ENCODE results near the gene MRPL49. TPM values are rescaled to one million over a fixed set of nuclear protein-coding genes. Genes with fewer than 3 reads are reported as not detected.
A peak's percentile ranks its signal among the peaks of the same experiment; 100 is the strongest.

Gene MRPL49
- total and polyA plus RNA-seq, 2 of the 13 experiments (the other 11 are each of a cell fraction or from before 2014, with no cell fraction given) = 39.2 to 53.3 TPM

DNA sequence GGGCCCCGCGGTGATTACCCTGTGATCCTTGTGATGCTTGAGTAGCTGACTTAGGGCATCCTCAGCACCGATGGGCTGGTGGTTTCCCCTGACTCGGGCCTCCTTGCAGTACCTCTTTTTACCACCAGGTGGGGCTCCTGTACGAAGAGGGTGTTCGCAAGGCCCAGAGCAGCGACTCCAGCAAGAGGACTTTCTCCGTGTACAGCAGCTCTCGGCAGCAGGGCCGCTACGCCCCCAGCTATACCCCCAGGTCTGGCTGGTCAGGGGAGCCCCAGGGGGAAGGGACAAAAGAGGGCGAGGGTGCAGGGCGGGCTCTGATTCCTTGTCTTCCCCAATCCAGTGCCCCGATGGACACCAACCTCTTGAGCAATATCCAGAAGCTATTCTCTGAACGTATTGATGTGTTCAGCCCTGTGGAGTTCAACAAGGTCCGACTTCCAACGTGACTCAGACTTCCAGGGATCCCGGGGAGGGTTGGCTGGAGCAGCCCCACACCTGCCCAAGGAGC lies 11.7 kb upstream of the MRPL49 start (continued):
- no peak for TF ChIP-seq ARID3A (IDR thresholded peaks at IDR 0.05; ENCODE audit: low read depth, low read length)
- TF ChIP-seq ZNF180 (CRISPR knock-in tag; IDR thresholded peaks at IDR 0.05; ENCODE audit: borderline replicate concordance, low read depth) = no peak
- TF ChIP-seq ZNF382 (CRISPR knock-in tag; IDR thresholded peaks at IDR 0.05; ENCODE audit: borderline replicate concordance) = no peak
- TF ChIP-seq ZNF30 (CRISPR knock-in tag; IDR thresholded peaks at IDR 0.05) = no peak
- TF ChIP-seq ZNF44 (CRISPR knock-in tag; IDR thresholded peaks at IDR 0.05) = no peak
- no peak for TF ChIP-seq ZNF264 (CRISPR knock-in tag; IDR thresholded peaks at IDR 0.05)
- TF ChIP-seq RFX1 (IDR thresholded peaks at IDR 0.05) = no peak
- TF ChIP-seq, protein P1, sequence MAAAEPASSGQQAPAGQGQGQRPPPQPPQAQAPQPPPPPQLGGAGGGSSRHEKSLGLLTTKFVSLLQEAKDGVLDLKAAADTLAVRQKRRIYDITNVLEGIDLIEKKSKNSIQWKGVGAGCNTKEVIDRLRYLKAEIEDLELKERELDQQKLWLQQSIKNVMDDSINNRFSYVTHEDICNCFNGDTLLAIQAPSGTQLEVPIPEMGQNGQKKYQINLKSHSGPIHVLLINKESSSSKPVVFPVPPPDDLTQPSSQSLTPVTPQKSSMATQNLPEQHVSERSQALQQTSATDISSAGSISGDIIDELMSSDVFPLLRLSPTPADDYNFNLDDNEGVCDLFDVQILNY (CRISPR knock-in tag; conservative IDR thresholded peaks at IDR 0.05) = no peak
- TF ChIP-seq NFE2L1 (CRISPR knock-in tag; IDR thresholded peaks at IDR 0.05; ENCODE audit: borderline replicate concordance) = no peak
- no peak for TF ChIP-seq ZNF792 (CRISPR knock-in tag; IDR thresholded peaks at IDR 0.05)
- no peak for TF ChIP-seq SNRNP70 (IDR thresholded peaks at IDR 0.05; ENCODE audit: low read depth, low read length)
- TF ChIP-seq YY1 (IDR thresholded peaks at IDR 0.05; ENCODE audit: insufficient read depth, insufficient replicate concordance, low read depth, low read length) = peak; percentile 29
- TF ChIP-seq ZFP36L2 (CRISPR knock-in tag; IDR thresholded peaks at IDR 0.05) = no peak
- TF ChIP-seq GTF3A (CRISPR knock-in tag; conservative IDR thresholded peaks at IDR 0.05) = no peak
- no peak for TF ChIP-seq SP140L (CRISPR knock-in tag; IDR thresholded peaks at IDR 0.05; ENCODE audit: borderline replicate concordance)
- TF ChIP-seq MAFF (IDR thresholded peaks at IDR 0.05; ENCODE audit: low read depth, low read length) = no peak
- no peak for TF ChIP-seq MYNN (CRISPR knock-in tag; IDR thresholded peaks at IDR 0.05; ENCODE audit: low read depth)
- no peak for TF ChIP-seq ATM (IDR thresholded peaks at IDR 0.05; ENCODE audit: borderline replicate concordance)
- TF ChIP-seq TCF7 (IDR thresholded peaks at IDR 0.05; ENCODE audit: low read depth) = no peak
- TF ChIP-seq ATF7-NPFF (CRISPR knock-in tag; IDR thresholded peaks at IDR 0.05; ENCODE audit: low read depth) = no peak
- TF ChIP-seq ZNF737 (CRISPR knock-in tag; IDR thresholded peaks at IDR 0.05; ENCODE audit: borderline replicate concordance) = no peak
- TF ChIP-seq ZBTB42 (CRISPR knock-in tag; IDR thresholded peaks at IDR 0.05) = no peak
- no peak for TF ChIP-seq CREM (IDR thresholded peaks at IDR 0.05)
- no peak for TF ChIP-seq CREM (CRISPR knock-in tag; IDR thresholded peaks at IDR 0.05)
- TF ChIP-seq HOXD1 (CRISPR knock-in tag; IDR thresholded peaks at IDR 0.05) = no peak
- no peak for TF ChIP-seq POGK (CRISPR knock-in tag; conservative IDR thresholded peaks at IDR 0.05)
- TF ChIP-seq ZNF574 (CRISPR knock-in tag; IDR thresholded peaks at IDR 0.05) = 0 out of 2 replicates have a peak, but pooled peaks have one; percentile 17

Measured in HepG2 (cell line).